ENCODE data around the gene HELZ. TPM values are rescaled to one million over a fixed set of nuclear protein-coding genes. Genes with fewer than 3 reads are reported as not detected.

The HELZ gene
- total and polyA plus RNA-seq, 2 of the 8 experiments (the other 6 are each of a cell fraction or from before 2014, with no cell fraction given) = 10.0 to 48.7 TPM

GRCh38 chr17:67051155-67051538, 193.8 kb downstream of the HELZ start:
- CTCF ChIA-PET (ENCODE audit: partially characterized antibody) = interaction anchor here (1.6 kb wide), 1 partner anchor 35 kb away, joined by 3 read pairs; no protein-coding TSS in a partner anchor
- TF ChIP-seq SIX5 (IDR thresholded peaks at IDR 0.05; ENCODE audit: low read depth, low read length) (no peak), TEAD4 (IDR thresholded peaks at IDR 0.05; ENCODE audit: low read depth, low read length) (no peak), KDM1A (IDR thresholded peaks at IDR 0.05; ENCODE audit: borderline replicate concordance, low read length) (no peak), SAP30 (IDR thresholded peaks at IDR 0.05; ENCODE audit: insufficient read depth, insufficient replicate concordance, low read length) (no peak), SUZ12 (IDR thresholded peaks at IDR 0.05; ENCODE audit: low read length) (no peak), NANOG (IDR thresholded peaks at IDR 0.05; ENCODE audit: insufficient read depth, low read depth, low read length, poor library complexity, severe bottlenecking) (no peak), POLR2A (IDR thresholded peaks at IDR 0.05; ENCODE audit: control extremely low read depth in 1 of 2, low read depth in 2 of 2, low read length in 2 of 2) (no peak), JUN (IDR thresholded peaks at IDR 0.05; ENCODE audit: low read depth, low read length) (no peak), JUND (IDR thresholded peaks at IDR 0.05; ENCODE audit: low read length) (no peak), CHD1 (IDR thresholded peaks at IDR 0.05; ENCODE audit: low read depth, low read length) (no peak), SIRT6 (IDR thresholded peaks at IDR 0.05; ENCODE audit: low read length) (no peak), PHF8 (conservative IDR thresholded peaks at IDR 0.05; ENCODE audit: low read depth, low read length) (no peak), ATF3 (IDR thresholded peaks at IDR 0.05; ENCODE audit: insufficient read depth, low read depth, low read length) (no peak), HDAC2 (IDR thresholded peaks at IDR 0.05; ENCODE audit: borderline replicate concordance in 1 of 2, low read depth in 2 of 2, low read length in 2 of 2) (no peak), ASH2L (IDR thresholded peaks at IDR 0.05; ENCODE audit: low read length) (no peak)

More at GRCh38 chr17:67051155-67051538, 193.8 kb downstream of the HELZ start:
- no peak for DNase-seq (ENCODE audit: low read depth in 1 of 2, low spot score in 2 of 2)
- H2AK5ac ChIP-seq (ENCODE audit: low read depth, low read length) = no peak overlapping the region
- no peak overlapping the region for H3K4ac ChIP-seq (replicated peaks; ENCODE audit: insufficient read length, low read depth, low read length)
- H3K4me1 ChIP-seq (replicated peaks in 1 of 4; ENCODE audit: control insufficient read depth in 3 of 4, insufficient read depth in 4 of 4, low read length in 3 of 4) = no peaks in the 10 kb centered on the region
- H3K36me3 ChIP-seq (ENCODE audit: control insufficient read depth in 2 of 4, insufficient read depth in 4 of 4, low read length in 3 of 4) = no peaks in the 10 kb centered on the region
- no peak overlapping the region for H4K5ac ChIP-seq (ENCODE audit: insufficient read length, low read depth, low read length)
- H2BK120ac ChIP-seq (replicated peaks; ENCODE audit: low read depth, low read length) = no peak overlapping the region
- no peak overlapping the region for H3K14ac ChIP-seq (ENCODE audit: insufficient read length)
- no peak overlapping the region for H4K8ac ChIP-seq (ENCODE audit: extremely low read depth, insufficient read depth, low read length)
- peaks cover 2% of the 10 kb centered on the region; the same call in 1 of the 2 replicates for H3K23me2 ChIP-seq (ENCODE audit: low read depth, low read length)
- POLR2A ChIA-PET (ENCODE audit: partially characterized antibody) = no interaction called here
- no peak overlapping the region for H2BK5ac ChIP-seq (ENCODE audit: low read depth, low read length)
- no peak overlapping the region for H3K23ac ChIP-seq (ENCODE audit: insufficient read length)
- no peak overlapping the region for H4K91ac ChIP-seq (replicated peaks; ENCODE audit: insufficient read length, low read length)
- no peak overlapping the region for H3K4me3 ChIP-seq (ENCODE audit: extremely low read depth in 1 of 4, insufficient read depth in 2 of 4, low read depth in 3 of 4, low read length in 4 of 4)
- H3K79me2 ChIP-seq (ENCODE audit: control insufficient read depth in 1 of 2, insufficient read depth in 2 of 2, low read length in 2 of 2) = no peaks in the 10 kb centered on the region
- H3K27me3 ChIP-seq (replicated peaks in 1 of 4; ENCODE audit: control insufficient read depth in 3 of 4, extremely low read depth in 1 of 4, insufficient read depth in 3 of 4, low read length in 3 of 4) = no peaks in the 10 kb centered on the region; a peak in 1 of 7 replicates
- H2BK12ac ChIP-seq (ENCODE audit: low read depth, low read length) = no peak overlapping the region
- peaks cover 7 to 16% of the 10 kb centered on the region in 2 experiments; a peak in 2 of 4 replicates for H3K9me3 ChIP-seq (ENCODE audit: insufficient read depth in 2 of 2, low read depth in 1 of 2, low read length in 1 of 2)
- no peaks in the 10 kb centered on the region for H4K20me1 ChIP-seq (replicated peaks in 1 of 2; ENCODE audit: control insufficient read depth in 1 of 2, insufficient read depth in 2 of 2, low read length in 2 of 2)
- 86% methylated on average over 4 of the region's 4 CpGs; no CpG with 5 or more reads in 1 of the 2 experiments for WGBS, 2 experiments (ENCODE audit: extremely low coverage in 1 of 2, insufficient coverage in 1 of 2, insufficient read length in 1 of 2, insufficient replicate concordance in 2 of 2, low coverage in 1 of 2, low lambda C conversion rate in 2 of 2, missing lambda C conversion rate in 1 of 2)
- H2BK20ac ChIP-seq (ENCODE audit: low read length) = no peak overlapping the region
- no peak overlapping the region for H3K18ac ChIP-seq (ENCODE audit: extremely low read depth, low read length)
- H3K56ac ChIP-seq (replicated peaks; ENCODE audit: insufficient read length, low read depth, low read length) = no peak overlapping the region
- FAIRE-seq = no peak
- H2AFZ ChIP-seq (ENCODE audit: low read length) = no peak overlapping the region
- no peak overlapping the region for H2BK15ac ChIP-seq (ENCODE audit: low read length)
- H3K27ac ChIP-seq (ENCODE audit: low read depth, low read length) = no peak overlapping the region
- no peak overlapping the region for H3K9ac ChIP-seq (replicated peaks in 1 of 4; ENCODE audit: extremely low read depth in 1 of 4, low read depth in 3 of 4, low read length in 3 of 4)
- no peak overlapping the region for H3K4me2 ChIP-seq (ENCODE audit: insufficient read depth in 1 of 2, low read depth in 2 of 2, low read length in 2 of 2)
- H3K79me1 ChIP-seq (ENCODE audit: low read depth, low read length) = no peaks in the 10 kb centered on the region
